H7 (cell line): ENCODE measurements around the gene ZDHHC16. TPM values are rescaled to one million over a fixed set of nuclear protein-coding genes. Genes with fewer than 3 reads are reported as not detected.

Experiments used
- DNase-seq: peaks from one replicate; pipeline ENCODE4 v3.0.0; 2012
- H3K27me3 ChIP-seq: 2 replicates; pipeline ENCODE4 v1.6.0; 2011; ENCODE audit warnings: mild to moderate bottlenecking, low read length; ENCODE audit not compliant: control insufficient read depth, insufficient read depth
- H3K36me3 ChIP-seq: replicated peaks from 2 replicates; pipeline ENCODE4 v1.5.1; 2011; ENCODE audit warnings: low read length; ENCODE audit not compliant: control insufficient read depth, insufficient read depth
- H3K4me3 ChIP-seq: 2 replicates; pipeline ENCODE4 v1.5.1; 2011; ENCODE audit warnings: low read depth, mild to moderate bottlenecking, control low read depth, low read length, moderate library complexity; ENCODE audit not compliant: insufficient read depth
- total RNA-seq: library from RNA; depleted of rRNA; stranded (reverse); fragments of >200 nt; shearing (Covaris generic); gene quantifications from 2 replicates; pipeline ENCODE4 v1.2.3, GENCODE V29; 2014; rRNA removed

ZDHHC16 gene
- total RNA-seq, 1 experiment from 2014 or later: 47.6 TPM

DNA sequence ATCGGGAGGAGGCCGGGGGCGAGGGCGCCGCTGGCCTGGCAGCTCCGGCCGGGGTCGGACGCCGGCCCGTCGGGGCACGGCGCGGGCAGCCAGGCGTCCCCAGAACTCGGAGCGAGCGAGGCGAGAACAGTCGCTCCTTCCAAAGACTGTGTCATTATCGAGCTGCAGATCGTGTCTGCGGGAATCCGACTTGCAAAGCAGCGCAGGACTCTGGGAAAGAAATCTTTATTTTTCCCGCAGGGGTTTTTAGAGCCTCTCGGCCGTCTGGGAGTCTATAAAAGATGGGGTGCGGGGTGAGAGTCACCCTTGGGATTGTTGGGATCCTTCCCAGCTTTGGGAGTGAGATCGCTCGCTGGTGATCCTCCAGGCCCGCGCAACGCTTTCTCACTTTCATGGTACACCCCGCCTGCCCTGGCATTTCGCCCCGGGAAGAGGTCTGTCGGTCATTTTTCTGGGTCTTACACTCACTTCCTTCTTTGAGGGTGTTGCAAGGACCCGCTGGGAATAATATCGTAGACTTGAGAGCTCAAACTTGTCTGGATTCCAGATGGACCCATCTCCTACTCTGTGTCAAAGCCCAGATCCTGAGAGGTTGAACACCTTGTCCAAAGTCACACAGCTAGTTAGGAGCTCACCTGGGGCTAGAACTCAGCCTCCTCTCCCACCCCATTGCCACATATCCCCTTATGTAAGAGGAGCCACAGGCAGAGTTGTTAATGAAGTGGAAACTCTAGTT lies 53.8 kb downstream of the ZDHHC16 start:
- H3K4me3 ChIP-seq: peak overlapping the region; percentile 88
- DNase-seq: no peak
- peaks cover 9% of the 10 kb centered on the region for H3K27me3 ChIP-seq
- H3K36me3 ChIP-seq: no peaks in the 10 kb centered on the region

DNA sequence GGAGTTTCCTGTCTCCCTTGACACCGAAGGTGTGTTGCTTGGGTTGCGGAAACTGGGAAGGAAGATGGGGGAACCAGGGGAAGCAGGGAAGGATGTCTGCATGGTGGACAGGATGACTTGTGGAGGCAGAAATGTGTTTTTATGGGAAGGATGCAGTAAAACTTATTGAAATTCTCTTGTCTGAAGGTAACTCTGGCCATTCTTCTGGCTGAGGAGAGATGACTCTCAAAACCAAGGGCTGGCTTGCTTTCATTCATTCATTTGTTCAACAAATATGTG lies 54.3 kb downstream of the ZDHHC16 start:
- Histone ChIP-seq H3K36me3 (no peaks in the 10 kb centered on the region), H3K4me3 (peak overlapping the region; percentile 88), H3K27me3 (peaks cover 9% of the 10 kb centered on the region)
- DNase-seq: no peak

DNA sequence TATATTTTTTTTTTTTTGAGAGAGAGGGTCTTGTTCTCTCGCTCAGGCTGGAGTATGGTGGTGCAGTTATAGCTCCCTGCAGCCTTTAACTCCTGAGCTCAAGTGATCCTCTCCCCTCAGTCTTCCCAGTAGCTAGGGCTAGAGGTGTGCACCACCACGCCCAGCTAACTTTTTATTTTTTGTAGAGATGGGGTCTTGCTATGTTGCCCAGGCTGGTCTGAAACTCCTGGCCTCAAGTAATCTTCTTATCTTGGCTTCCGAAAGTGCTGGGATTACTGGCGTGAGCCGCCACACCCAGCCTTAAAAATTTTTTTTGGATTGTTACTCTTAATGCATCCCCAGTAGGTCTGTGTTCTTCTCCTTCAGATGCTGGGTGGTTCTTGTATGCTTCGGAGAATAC lies 56.9 kb downstream of the ZDHHC16 start:
- Histone ChIP-seq H3K36me3 (no peaks in the 10 kb centered on the region), H3K4me3 (no peak overlapping the region), H3K27me3 (peaks cover 9% of the 10 kb centered on the region)
- no peak for DNase-seq

DNA sequence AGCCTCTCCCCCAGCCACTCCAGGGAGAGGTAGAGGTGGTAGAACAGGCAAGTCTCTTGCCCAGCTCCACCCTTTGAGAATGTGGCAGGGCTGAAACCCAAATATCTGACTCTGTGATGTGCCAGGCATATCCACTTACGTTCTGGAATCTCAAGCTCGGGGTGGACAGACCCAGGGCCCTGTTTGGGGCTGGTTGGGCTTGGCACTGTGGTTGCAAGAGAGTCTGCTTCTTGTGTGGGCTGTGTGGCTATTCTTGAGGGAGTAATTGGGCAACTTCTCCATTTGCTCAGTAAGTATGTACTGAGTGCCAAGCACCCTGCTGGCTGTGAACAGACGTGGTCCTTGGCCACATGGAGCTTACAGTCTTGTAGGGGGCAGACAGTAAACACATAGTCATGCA lies 57.4 kb downstream of the ZDHHC16 start:
- Histone ChIP-seq H3K36me3 (no peaks in the 10 kb centered on the region), H3K27me3 (peaks cover 9% of the 10 kb centered on the region), H3K4me3 (no peak overlapping the region)
- no peak for DNase-seq

DNA sequence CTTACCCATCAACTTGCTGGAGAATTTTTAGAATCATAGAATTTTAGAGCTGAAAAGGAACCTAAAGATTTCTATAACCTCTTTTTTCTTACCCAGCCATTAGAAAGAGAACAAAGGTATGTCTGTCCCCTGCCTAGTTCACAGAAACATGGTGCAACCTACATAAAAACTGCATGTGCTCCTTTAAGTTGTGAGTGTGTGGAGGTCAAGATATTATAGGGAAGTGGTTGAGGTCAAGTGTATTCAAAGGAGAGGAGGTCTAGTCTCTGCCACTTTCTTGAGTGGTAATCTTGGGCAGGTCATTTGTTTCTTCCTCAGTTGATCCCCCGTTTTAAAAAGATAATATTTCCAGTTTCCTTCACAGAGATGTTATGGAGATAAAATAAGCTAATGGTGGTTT lies 59.2 kb downstream of the ZDHHC16 start:
- no peak for DNase-seq

DNA sequence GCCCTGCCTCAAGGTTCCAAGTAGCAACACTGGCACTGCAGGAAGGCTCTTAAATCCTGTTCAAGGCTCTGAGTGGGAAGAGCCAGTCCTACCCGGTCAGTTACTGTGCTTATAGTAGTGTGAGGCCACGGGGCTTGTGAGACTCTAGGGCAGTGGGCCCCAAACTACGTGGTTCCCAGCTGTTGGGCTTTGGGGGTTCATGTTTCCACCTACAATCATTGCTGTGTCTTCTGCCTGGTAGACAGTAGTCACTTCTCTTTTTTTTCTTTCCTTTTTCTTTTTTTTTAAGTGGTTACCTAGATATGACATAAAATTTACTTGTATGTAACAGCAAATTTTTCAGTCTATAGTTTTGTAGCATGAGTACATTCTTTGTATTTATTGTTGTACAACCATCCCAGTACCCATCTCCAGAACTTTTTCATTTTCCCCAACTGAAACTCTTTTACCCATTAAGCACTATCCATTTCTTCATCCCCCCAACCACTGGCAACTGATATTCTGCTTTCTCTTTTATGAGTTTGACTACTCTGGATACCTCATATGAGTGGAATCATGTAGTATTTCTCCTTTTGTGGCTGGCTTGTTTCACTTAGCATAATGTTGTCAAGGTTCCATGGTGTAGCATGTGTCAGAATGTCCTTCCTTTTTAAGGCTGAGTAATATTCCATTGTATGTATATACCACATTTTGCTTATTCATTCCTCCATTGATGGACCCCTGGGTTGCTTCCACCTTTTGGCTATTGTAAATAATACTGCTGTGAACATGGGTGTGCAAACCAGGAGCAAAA lies 60.4 kb downstream of the ZDHHC16 start:
- H3K27me3 ChIP-seq: no peaks in the 10 kb centered on the region
- no peak for DNase-seq
- H3K36me3 ChIP-seq: no peaks in the 10 kb centered on the region
- H3K4me3 ChIP-seq: no peak overlapping the region

More for the DNA sequence above, 59.2 kb downstream of the ZDHHC16 start:
- Histone ChIP-seq H3K4me3 (no peak overlapping the region), H3K36me3 (no peaks in the 10 kb centered on the region), H3K27me3 (peaks cover 3% of the 10 kb centered on the region)

Other genes with a start within 250 kb of the ZDHHC16 start
- 38.7 and 54.0 TPM in 2 replicates for gene ARHGAP19, start 153.5 kb upstream of the ZDHHC16 start, total RNA-seq
- gene FRAT1, start 126.9 kb upstream of the ZDHHC16 start, total RNA-seq: 5.2 and 6.2 TPM in 2 replicates
- gene FRAT2, start 111.4 kb upstream of the ZDHHC16 start, total RNA-seq: 46.8 and 67.0 TPM in 2 replicates
- gene RRP12, start 44.8 kb upstream of the ZDHHC16 start, total RNA-seq: 41.7 and 47.4 TPM in 2 replicates
- 1,178 and 1,380 TPM in 2 replicates for gene PGAM1, start 20.0 kb upstream of the ZDHHC16 start, total RNA-seq
- 71.8 and 84.5 TPM in 2 replicates for gene EXOSC1, start 169 bp upstream of the ZDHHC16 start, total RNA-seq
- gene MMS19, start 52.2 kb downstream of the ZDHHC16 start, total RNA-seq: 177 and 188 TPM in 2 replicates
- gene UBTD1, start 52.7 kb downstream of the ZDHHC16 start, total RNA-seq: 30.2 and 33.4 TPM in 2 replicates
- not detected in 2 replicates for gene ANKRD2, start 126.6 kb downstream of the ZDHHC16 start, total RNA-seq
- 0.37 TPM in 1 of 2 replicates, not detected in the other for gene HOGA1, start 138.2 kb downstream of the ZDHHC16 start, total RNA-seq
- gene C10orf62, start 143.5 kb downstream of the ZDHHC16 start, total RNA-seq: not detected in 2 replicates
- 12.0 and 13.7 TPM in 2 replicates for gene MORN4, start 187.3 kb downstream of the ZDHHC16 start, total RNA-seq
- gene PI4K2A, start 194.5 kb downstream of the ZDHHC16 start, total RNA-seq: 19.6 and 26.2 TPM in 2 replicates
- gene AVPI1, start 241.1 kb downstream of the ZDHHC16 start, total RNA-seq: 10.6 and 13.6 TPM in 2 replicates